DMS79 treated with DMSO at 0.1 percent for 48 hours (cell line): ENCODE results near the gene DUSP3.
"Not testable (repeated sequence)": the region's sequence is repeated elsewhere in the genome, so short reads cannot be mapped to it uniquely, and the experiment has no call there.

Experiments
- DNase-seq: peaks from one replicate; lab custom pipeline; 2025; lab: John Stamatoyannopoulos, UW

DUSP3 gene

DNA sequence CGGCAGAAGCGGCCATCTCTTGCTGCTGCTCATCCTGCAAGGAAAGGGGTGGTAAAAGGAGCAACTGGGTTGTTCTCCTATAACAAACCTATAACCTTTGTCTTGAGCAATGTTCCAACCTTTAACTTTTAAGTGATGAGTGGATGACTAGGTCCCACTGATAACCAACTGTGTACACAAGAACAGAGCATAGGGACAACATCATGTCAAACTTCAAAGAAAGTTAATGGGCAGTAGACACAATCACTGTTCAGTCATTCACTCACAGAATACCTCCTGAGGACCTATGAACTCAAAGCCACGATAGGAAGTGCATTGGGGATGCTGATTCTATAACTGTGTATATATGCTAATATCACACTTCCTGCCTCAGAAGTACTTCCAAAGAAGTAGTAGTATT, 23.1 kb upstream of the DUSP3 start:
- DNase-seq, result no peak

DNA sequence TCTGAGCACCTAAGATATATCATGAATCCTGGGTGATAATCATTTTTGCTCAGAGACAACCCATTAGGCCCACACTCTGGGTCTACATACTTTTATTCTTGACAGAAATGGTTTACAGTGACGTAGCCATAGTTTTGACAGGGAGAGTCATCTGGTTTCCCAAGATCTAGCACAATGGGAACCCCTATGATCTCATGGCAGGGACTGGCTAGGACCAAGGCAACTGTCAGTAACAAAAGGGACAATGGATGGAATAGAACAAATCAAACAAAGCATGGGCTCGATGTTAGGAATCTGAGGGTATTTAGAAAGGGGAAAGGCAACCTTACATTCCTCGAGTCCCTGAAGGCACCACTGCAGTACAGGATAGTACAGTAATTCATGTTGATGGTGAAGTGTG, 22.0 kb upstream of the DUSP3 start:
- DNase-seq, result no peak

DNA sequence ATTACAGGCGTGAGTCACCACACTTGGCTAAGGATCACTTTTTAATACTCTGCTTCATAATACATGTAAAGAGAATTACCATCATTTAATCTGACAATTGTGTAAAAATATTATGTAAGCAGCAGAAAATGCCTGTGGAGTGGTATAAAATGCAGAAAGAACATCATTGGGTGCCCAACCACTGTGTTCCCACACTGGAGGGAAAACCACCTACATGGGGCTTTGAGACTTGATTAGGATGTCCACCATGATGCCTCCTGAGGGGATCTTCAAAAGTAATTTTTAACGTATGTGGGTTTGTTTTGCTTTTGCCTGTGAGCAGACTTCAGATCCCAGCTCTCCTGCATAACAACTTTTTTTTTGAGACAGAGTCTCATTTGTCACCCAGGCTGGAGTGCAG, 20.3 kb upstream of the DUSP3 start:
- DNase-seq, result no peak

DNA sequence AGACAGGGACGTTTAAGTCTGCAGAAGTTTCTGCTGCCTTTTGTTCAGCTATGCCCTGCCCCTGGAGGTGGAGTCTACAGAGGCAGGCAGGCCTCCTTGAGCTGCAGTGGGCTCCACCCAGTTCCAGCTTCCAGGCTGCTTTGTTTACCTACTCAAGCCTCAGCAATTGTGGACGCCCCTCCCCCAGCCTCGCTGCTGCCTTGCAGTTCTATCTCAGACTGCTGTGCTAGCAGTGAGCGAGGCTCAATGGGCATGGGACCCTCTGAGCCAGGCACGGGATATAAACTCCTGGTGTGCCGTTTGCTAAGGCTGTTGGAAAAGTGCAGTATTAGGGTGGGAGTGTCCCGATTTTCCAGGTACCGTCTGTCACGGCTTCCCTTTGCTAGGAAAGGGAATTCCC, 19.2 kb upstream of the DUSP3 start:
- not testable (repeated sequence) for DNase-seq

DNA sequence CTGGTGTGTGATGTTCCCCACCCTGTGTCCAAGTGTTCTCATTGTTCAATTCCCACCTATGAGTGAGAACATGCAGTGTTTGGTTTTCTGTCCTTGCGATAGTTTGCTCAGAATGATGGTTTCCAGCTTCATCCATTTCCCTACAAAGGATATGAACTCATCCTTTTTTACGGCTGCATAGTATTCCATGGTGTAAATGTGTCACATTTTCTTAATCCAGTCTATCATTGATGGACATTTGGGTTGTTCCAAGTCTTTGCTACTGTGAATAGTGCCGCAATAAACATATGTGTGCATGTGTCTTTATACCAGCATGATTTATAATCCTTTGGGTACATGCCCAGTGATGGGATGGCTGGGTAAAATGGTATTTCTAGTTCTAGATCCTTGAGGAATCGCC, 13.9 kb upstream of the DUSP3 start:
- not testable (repeated sequence) for DNase-seq

DNA sequence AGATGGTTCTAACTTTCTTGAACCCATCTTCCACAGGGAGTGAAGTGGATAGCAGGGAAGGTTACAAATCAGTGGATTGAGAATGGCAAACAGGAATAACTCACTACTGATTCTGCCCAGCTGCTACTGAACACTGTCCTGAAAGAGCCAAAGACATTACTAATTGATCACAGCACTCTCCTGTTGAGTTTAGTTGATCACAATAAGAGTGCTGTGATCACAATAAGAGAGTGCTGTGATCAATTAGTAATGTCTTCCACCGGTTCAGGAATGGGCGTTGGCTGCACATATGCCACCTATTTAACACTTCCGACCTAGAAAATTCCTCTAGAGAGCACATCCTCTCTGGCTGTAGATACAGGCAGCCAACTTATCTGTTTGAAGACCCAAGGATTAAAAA, 12.8 kb upstream of the DUSP3 start:
- DNase-seq, result no peak

DNA sequence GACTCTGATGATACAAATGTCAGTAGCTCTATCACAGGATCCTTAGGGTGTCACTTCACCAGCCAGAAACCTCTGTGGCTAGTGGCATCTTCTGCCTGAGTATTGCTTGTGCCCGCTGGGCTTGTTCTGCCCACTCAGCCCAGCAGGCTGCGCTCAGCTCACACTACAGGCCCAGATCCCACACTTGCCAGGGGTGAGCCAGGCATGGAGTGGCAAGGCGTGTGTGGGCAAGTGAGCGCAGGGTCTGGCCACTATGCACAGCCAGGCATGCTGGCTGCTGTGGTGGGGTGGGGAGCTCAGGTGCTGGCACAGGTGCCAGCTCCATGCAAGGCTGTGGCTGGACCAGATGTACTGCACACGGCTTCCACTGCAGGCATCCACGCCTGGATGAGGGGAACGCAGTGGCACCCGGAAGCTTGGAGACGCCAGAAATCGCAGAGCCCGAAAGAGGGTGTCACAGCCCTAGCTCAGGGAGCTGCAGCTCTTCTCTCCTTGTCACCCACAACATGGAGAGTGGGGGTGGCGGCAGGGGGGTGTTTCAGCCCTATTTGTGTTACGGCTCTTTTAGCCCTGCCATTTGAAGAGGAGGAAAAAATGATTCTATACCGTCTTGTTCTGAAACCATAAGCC, 11.6 kb upstream of the DUSP3 start:
- DNase-seq, result peak; percentile 49

DNA sequence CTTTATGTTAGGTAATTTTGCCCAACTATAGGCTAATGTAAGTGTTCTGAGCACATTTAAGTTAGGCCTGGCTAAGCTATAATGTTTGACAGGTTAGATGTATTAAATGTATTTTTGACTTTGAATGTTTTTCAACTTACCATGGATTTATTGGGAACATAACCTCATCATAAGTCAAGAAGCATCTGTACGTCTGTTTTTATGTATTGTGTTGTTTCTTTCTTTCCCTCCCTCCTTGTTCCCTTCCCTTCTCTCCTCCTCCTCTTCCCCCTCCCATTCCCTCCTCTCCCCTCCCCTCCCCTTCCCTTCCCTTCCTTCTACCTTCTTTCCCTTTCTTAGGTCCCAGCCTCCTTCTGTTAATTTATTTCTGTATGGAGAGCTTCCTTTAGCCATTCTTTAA, 10.7 kb upstream of the DUSP3 start:
- DNase-seq, result no peak

DNA sequence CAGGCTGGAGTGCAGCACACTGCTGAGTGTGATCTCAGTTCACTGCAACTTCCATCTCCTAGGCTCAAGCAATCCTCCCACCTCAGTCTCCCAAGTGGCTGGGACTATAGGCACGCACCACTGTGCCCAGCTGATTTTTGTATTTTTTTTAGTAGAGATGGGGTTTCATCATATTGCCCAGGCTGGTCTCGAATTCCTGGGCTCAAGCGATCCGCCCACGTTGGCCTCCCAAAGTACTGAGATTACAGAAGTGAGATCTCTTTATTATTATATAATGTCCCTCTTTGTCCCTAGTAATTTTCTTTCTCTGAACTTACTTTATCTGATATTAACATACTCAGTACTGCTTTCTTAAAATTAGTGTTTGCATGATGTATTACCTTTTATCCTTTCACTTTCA, 9.8 kb upstream of the DUSP3 start:
- no peak for DNase-seq

DNA sequence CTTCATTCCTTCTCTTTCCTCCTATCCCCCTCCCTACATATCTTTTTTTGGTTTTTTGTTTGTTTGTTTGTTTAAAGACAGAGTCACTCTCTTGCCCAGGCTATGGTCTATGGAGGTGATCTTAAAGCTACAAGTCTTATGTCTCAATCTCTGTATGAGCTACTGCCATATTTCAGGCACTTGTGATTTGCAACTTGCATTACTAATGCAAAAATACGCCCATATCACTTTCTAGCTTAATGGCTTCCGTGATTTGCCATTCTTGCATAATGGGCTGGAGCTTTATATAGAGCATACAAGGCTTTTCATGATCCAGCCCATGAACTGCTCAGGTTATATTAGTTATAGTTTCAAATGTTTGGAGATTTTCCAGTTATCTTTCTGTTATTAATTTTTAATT, 9.0 kb upstream of the DUSP3 start:
- DNase-seq, result no peak

DNA sequence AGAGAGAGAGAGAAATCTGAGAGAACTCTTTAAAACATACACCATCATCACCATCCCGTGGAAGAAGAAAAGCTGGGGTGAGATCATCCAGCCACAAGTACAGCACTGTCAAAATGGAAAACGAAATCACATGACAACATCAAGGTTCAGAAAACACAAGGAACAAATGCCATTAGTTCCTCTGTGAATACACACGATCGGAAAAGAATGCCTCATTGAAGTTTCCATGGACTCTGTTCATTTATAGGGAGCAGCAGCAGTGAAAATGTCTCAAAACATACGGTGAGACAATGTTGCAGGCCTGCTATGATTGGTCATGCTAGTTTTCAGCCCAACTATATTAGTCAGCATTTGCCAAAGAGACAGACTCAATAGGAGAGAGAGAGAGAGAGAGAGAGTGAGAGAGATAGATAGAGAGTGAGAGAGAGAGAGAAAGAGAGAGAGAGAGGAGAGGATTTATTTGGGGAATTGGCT, 5.9 kb upstream of the DUSP3 start:
- no peak for DNase-seq

DNA sequence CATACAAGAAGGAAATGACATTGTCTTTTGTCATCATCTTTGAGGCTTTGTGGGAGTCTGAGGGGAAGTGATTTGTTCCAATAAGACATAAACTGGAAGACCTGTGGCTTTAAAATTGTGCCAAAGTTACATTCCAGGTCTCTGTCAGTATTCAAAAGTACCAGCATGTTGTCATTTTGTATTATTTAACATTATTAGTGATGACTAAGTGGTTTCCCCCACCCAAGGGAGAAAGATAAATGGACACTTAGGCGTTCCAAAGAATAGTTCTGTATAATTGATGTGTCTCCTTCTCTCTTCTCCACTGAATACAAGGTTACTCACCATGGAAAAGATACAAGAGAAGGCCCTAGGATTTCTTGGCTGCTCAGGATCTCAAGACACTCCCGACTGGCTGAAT, 5.3 kb upstream of the DUSP3 start:
- DNase-seq, result no peak

DNA sequence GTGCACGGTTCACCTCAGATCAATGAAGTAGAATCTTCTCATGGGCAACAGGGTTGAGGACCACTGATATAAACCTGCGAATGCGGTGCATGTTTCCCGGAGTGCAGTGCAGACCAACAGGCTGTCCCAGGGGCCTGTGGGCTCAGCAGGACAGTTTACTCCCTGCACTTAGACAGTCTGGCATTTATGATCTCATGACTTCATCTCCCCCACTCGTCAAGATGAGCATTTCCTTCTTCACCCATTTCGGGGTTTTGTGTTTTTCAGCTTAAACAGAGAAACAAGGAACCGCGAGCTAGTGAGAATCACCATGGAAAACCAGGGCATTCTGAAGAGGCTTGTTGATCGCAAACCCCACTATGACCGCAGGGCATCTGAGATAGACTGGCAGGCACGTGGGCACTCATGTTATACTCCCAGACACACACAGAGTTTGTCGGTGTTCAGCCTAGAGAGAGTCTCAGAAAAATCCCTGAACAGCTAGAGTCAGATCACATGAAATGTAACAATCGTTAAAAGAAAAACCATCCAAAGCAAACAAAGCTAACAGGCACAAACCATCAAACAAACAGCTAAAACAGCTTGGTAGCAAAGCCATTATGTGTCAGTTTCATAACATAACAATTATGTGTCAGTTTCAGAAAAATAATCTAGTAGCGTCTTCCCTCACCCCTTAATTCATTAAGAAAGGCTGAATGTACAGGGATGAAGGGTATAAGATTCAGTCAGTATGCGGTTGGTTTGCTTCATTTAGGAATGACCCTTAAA, 4.3 kb upstream of the DUSP3 start:
- DNase-seq, result no peak

DNA sequence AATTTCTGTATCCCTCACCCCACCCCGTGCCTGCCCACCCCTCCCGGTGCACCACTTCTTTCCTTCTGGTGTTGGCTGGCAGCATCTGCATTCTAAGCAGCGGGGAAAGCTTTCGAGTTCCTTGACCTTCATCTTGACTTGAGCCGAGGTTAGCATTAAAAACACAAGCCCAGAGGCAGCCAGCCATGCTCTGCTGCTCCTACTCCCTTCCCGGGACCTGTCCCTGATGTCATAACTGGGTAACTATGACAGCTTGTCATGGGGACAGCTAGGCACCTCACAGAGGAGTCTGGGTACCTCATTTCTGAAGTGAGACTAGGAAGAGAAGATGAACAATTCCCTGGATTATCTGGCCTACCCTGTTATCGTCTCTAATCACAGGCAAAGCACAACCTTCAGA, 1.4 kb upstream of the DUSP3 start, which contains the start of gene CFAP97D1:
CFAP97D1 (plus strand) TSS at position 301 of the 400 bp plus-strand sequence; CDS start at position 329, 28 bp downstream.
- no peak for DNase-seq

DNA sequence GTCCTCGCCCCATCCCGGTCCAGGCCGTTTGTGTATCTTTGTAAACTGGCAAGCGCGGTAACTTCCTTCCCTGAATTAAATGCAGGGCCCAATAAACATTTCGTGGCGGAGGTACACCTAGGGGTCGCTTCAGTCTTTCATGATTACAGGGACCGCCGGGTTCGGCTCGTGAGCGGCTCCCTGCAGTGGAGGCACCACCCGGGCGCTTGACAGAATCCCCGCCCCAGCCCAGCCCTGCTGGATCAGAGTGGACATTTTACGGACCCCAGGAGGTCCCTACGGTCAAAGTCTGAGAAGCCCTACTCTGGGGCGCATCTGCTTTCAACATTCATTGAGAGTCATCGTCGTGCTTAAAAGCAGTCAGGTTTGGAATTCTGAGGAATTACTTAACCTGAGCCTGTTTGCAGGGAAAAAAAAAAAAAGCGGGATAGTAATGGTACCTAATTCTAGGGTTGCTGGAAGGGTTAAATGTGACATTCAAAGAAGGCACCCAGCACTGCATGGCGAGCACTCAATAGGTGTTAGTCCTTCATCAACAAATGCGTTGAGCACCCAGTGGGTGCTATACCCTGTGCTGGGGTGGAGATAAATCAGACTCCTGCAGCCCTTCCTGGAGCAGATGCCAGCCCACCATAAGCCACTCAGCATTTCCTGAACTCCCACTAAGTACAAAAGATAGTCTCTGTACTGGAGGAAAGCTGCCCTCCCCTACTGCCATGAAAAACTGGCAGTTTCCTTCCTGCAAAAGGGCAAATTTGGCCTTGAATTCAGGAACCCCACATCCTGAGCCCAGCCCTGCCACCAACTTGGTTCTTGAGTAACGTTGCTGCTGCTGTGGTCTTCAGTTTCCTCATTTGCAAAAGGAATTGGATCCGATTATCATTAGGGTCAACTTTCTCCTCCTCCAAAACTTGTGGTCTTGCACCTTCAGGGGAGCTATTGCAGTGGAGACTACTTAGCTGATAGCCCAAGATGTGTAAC, 658 bp upstream of the DUSP3 start:
- DNase-seq, result peak; percentile 73

DNA sequence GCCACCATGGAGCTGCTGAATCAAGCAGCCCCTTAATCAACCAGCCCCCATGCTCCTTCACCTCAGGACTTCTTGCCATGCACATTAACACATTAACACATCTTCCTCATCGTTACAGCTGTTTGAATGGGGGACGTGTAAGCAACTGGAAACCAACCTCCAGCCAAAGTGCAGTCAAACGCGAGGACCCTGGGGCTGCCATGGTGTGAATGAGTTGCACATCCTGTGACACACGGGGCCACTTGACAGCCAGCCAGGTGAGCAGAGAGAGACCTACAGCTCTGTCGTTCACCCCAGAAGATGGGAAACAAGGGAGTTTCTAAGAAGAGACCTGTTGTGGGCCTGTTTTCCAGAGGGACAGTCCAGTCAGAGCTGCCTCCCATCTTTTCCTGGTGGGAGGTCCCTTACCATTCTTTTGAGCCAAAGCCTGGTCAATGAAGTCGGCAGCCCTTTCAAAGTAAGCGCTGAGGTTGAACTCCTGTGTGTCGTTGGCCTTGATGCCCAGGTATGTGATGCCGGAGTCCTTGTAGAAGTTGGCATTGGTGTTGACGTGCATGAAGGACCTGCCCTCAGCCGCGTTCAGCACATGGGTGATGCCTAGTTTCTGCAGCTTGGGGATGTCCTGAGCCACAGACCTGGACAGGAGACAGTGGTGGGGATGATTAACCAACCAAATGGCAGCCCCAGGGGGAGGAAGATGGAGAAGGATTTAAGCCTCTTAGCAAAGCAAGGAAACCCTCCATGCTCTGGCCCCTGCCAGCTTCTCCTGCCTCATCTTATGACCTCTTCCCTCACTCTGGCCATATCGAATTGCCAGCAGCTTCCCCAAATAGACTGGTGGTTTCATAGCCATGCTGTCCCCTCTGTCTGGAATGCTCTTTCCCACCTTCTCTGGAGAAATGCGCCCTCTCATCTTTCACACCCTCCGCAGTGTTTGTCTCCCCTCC, 4.2 kb downstream of the DUSP3 start:
- DNase-seq, result no peak

DNA sequence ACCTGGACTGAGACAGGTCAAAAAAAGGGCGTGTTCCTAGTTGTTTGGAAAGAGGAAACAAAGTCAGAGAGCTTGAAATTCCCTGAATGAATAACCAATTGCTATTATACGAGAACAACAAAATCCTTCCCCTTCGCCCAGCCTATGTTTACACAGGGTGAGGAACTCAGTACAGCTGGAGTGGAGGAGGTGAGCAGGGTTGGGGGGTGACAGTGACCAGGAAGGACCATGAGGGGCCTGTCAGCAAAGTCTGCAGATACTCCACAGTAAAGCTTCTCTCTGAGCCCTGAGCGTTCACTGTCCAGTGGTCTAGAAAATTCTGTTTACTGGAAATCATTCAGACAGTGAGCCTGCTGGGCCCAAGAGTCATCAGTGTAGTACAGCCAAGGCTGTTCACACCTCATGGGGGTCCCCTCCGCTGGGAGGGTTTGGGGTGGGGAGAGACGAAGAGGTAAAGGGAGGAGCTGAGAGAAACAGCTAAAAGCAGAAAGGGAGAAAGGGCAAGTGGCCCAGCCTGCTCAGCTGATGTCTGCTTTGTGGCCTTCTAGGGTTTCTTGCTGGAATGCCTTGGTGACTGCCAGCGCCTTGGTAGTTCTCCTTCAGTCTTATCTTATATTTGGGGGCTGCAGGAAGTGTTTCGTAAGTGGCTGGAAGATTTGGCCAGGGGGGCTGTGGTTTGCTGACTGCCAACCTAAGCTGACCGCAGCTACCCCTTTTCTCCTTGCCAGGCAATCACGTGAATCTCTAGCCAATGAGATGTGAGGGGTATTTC, 5.7 kb downstream of the DUSP3 start:
- no peak for DNase-seq

DNA sequence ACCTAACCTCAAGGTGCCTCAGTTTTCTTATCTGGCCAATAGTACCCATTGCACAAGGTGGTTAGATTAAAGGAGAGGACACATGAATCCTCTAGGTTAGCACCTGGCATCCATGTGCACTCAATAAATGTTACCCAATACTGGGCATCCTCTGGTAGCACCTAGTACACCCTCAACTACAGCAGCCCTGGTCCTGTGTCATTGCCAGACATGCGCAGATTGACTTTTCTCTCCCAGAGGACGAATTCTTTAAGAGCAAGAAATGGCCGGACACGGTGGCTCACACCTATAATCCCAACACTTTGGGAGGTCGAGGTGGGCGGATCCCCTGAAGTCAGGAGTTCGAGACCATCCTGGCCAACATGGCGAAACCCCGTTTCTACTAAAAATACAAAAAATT, 7.3 kb downstream of the DUSP3 start:
- DNase-seq, result no peak

DNA sequence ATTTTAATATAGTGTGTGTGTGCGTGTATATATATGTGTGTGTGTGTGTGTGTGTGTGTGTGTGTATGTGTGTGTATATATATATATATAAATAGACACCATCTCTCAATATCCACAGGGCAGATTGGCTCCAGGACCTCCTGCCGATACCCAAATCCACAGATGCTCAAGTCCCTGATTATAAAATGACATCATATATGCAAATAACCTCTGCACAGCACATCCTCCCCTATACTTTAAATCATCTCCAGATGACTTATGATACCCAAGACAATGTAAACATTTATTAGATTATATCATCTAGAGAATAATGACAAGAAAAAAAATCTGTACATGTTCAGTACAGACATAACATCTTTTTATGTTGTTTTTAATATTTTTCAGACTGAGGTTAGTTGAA, 7.8 kb downstream of the DUSP3 start:
- DNase-seq, result no peak

DNA sequence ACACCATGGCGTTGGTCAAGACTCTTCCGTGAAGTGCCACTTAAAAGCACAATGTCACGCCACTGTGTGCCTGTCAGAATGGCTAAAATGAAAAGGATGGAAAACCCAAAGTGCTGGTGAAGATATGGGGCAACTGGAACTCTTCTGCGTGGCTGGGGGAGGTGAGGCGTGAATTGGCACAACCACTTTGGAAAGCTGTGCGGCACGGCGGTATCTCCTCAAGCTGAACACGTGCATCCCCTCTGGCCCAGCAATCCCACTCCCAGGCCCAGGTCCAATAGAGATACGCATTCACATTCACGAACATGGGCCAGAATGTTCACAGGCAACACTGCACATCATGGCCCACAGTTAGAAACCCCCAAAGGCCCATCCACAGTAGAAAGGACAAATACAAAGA, 8.9 kb downstream of the DUSP3 start:
- no peak for DNase-seq

DNA sequence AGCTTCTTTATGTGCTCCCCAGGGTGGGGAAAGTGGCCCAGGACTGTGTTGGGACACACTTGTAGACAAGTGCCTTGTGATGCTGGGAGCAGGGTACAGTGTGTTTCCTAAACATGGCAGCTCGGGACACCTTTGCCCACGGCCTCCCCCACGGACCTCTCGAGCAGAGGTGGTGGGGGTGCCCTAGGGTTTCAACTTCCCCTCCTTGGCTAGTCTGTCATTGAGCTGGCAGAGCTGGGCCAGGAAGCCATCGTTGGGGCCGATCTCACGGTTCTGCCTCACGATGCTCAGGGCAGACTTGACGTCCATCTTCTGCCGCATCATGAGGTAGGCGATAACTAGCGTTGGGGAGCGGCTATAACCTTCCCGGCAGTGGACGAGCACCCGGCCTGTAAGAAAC, 9.4 kb downstream of the DUSP3 start:
- no peak for DNase-seq
